Epithelial cell of proximal tubule (primary cell): ENCODE measurements around the gene HLA-C. TPM values are rescaled to one million over a fixed set of nuclear protein-coding genes. Genes with fewer than 3 reads are reported as not detected.
"Not testable (repeated sequence)": the region's sequence is repeated elsewhere in the genome, so short reads cannot be mapped to it uniquely, and the experiment has no call there.

Experiments used
- DNase-seq: peaks from one replicate; pipeline ENCODE4 v3.0.0-alpha.2; 2011; ENCODE audit warnings: low read depth
- H3K4me3 ChIP-seq: 2 replicates; pipeline ENCODE4 v1.5.1; 2011; ENCODE audit warnings: low read depth, mild to moderate bottlenecking, low read length
- total RNA-seq: library from RNA; depleted of rRNA; stranded (reverse); fragments of >200 nt; gene quantifications from 2 replicates; pipeline ENCODE4 v1.2.3, GENCODE V29; 2015
- TF ChIP-seq, protein P1 (sequence below): conservative IDR thresholded peaks from 2 replicates; pipeline ENCODE4 v1.5.1; 2012; ENCODE audit warnings: low read depth, mild to moderate bottlenecking, low read length

The HLA-C gene
- total RNA-seq, 1 donor from 2014 or later, result 174 TPM

GRCh38 chr6:31243508-31243907 lies 28.4 kb downstream of the HLA-C start:
- TF ChIP-seq, protein P1, sequence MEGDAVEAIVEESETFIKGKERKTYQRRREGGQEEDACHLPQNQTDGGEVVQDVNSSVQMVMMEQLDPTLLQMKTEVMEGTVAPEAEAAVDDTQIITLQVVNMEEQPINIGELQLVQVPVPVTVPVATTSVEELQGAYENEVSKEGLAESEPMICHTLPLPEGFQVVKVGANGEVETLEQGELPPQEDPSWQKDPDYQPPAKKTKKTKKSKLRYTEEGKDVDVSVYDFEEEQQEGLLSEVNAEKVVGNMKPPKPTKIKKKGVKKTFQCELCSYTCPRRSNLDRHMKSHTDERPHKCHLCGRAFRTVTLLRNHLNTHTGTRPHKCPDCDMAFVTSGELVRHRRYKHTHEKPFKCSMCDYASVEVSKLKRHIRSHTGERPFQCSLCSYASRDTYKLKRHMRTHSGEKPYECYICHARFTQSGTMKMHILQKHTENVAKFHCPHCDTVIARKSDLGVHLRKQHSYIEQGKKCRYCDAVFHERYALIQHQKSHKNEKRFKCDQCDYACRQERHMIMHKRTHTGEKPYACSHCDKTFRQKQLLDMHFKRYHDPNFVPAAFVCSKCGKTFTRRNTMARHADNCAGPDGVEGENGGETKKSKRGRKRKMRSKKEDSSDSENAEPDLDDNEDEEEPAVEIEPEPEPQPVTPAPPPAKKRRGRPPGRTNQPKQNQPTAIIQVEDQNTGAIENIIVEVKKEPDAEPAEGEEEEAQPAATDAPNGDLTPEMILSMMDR, result no peak
- DNase-seq, result no peak
- H3K4me3 ChIP-seq, result no peak overlapping the region

DNA sequence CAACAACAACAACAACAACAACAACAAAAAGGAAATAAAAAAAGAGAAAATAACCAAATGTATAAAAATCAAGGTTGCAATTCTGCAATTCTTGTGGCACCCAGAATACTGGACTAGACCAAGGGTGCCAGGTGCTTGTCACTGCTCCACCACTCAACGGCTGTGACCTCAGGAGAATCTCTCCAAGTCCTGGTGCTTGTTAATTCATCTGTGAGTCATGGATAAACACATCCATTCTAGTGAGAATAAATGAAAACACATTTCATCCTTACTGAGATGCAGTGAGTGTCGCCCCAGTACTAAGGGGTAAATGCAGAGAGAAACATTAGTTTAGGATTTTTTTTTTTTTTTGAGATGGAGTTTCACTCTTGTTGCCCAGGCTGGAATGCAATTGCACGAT lies 32.0 kb downstream of the HLA-C start:
- no peak for DNase-seq
- TF ChIP-seq, protein P1, result no peak
- H3K4me3 ChIP-seq, result no peak overlapping the region

DNA sequence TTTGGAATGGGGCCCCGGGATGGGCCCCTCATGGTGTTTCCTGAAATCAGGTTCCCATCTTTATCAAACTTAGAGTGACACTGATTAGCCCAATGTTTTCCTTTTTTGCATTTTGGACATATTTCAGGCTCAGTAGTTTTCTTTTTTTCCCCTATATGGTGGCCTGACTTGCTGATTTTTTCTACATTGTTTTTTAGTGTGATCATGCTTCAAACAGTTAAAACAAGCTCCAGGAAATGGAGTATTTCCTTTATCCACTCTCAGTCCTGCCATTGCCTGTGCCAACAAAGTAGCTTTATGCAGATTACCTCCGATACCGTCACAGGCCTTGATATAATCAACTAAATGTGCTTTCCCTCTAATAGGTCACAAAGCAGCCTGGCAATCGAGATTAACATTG lies 37.8 kb downstream of the HLA-C start:
- H3K4me3 ChIP-seq, DNase-seq: not testable (repeated sequence)

DNA sequence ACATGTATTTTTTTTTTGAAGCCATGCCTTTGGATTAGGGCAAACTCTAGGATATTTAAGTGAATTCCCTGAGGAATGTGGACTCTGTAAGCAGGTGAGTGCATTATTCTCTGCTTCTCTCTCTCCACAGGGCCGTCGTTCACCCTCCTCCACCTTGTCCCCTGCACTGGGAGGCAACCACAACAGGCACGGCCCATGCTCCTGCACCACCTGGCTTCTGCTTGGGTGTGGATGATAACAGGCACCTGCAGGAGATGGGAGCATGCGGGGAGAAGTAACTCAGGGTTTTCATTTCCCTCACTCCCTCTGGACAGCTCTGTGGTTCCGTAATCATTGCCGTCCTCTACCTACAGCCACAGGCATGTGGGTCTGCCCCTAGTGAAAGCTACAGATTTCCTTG lies 43.4 kb downstream of the HLA-C start:
- H3K4me3 ChIP-seq, result no peak overlapping the region
- no peak for DNase-seq
- TF ChIP-seq, protein P1, result no peak

GRCh38 chr6:31227143-31227542 lies 44.7 kb downstream of the HLA-C start:
- DNase-seq, result no peak
- TF ChIP-seq, protein P1, result no peak
- H3K4me3 ChIP-seq, result no peak overlapping the region

GRCh38 chr6:31225735-31226134 lies 46.2 kb downstream of the HLA-C start:
- no peak for DNase-seq
- TF ChIP-seq, protein P1, result no peak
- H3K4me3 ChIP-seq, result no peak overlapping the region

DNA sequence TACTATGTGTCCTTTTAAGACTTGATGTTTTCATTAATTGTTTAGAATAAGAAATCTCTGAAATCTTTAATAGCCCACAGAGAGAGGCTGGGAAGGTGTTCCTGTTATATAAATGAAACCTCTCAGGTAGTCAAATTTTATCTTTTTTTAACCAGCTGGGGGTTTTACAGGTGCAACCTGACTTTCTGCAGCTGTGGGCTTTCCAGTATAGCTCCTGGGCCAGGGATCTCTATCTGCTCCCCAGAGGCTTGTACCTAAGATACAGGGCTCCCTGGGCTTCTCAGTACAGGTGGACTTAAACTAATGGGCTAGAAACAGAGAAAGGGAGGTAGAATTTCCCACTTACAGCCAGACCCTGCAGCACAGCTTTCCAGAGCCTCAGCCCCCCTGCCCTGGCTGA lies 49.4 kb downstream of the HLA-C start:
- H3K4me3 ChIP-seq, result no peak overlapping the region
- TF ChIP-seq, protein P1, result no peak
- no peak for DNase-seq

Other genes starting within 250 kb of the HLA-C start
- 0.29 and 0.43 TPM in 2 replicates for gene C6orf15, start 159.5 kb downstream of the HLA-C start, total RNA-seq
- gene PSORS1C1, start 157.3 kb downstream of the HLA-C start, total RNA-seq, result 1.1 and 2.8 TPM in 2 replicates
- not detected in 2 replicates for gene CDSN, start 151.6 kb downstream of the HLA-C start, total RNA-seq
- not detected in 2 replicates for gene PSORS1C2, start 133.0 kb downstream of the HLA-C start, total RNA-seq
- 23.2 and 28.2 TPM in 2 replicates for gene CCHCR1, start 114.3 kb downstream of the HLA-C start, total RNA-seq
- gene TCF19, start 113.5 kb downstream of the HLA-C start, total RNA-seq, result 34.1 and 47.5 TPM in 2 replicates
- 2.1 and 5.1 TPM in 2 replicates for gene POU5F1, start 101.4 kb downstream of the HLA-C start, total RNA-seq
- 41.2 and 225 TPM in 2 replicates for gene HLA-B, start 85.1 kb upstream of the HLA-C start, total RNA-seq
- 25.7 and 46.8 TPM in 2 replicates for gene MICA, start 131.5 kb upstream of the HLA-C start, total RNA-seq
- gene MICB, start 226.1 kb upstream of the HLA-C start, total RNA-seq, result 13.0 and 40.9 TPM in 2 replicates